PFSK-1 (cell line): Measurements from ENCODE around the gene ZNF687.

Source experiments
- FOXP2 ChIP-seq: optimal IDR thresholded peaks from 2 replicates; pipeline ENCODE3; 2011; ENCODE audit warnings: borderline replicate concordance, control low read depth, inconsistent platforms; ENCODE audit not compliant: insufficient read depth; ENCODE audit errors: extremely low read length, extremely low read depth
- POLR2AphosphoS5 ChIP-seq: IDR thresholded peaks from 2 replicates; pipeline ENCODE4 v1.6.1; 2012; ENCODE audit warnings: low read depth, mild to moderate bottlenecking, control low read depth, low read length, moderate library complexity
- REST ChIP-seq, 2 experiments: IDR thresholded peaks; 2 replicates each; pipeline versions ENCODE4 v1.6.1 to v1.8.0; 2011 to 2012; ENCODE audit warnings: low read depth in 2 of 2, low read length in 2 of 2, control low read depth in 1 of 2, inconsistent platforms in 1 of 2, mild to moderate bottlenecking in 1 of 2, moderate library complexity in 1 of 2; ENCODE audit not compliant: insufficient read depth in 1 of 2
- SIN3A ChIP-seq: IDR thresholded peaks from 2 replicates; pipeline ENCODE4 v1.6.1; 2012; ENCODE audit warnings: mild to moderate bottlenecking, low read length, moderate library complexity, borderline replicate concordance; ENCODE audit not compliant: insufficient read depth
- TAF1 ChIP-seq: IDR thresholded peaks from 2 replicates; pipeline ENCODE4 v1.6.1; 2012; ENCODE audit warnings: low read length, control low read depth, borderline replicate concordance; ENCODE audit not compliant: insufficient read depth

DNA sequence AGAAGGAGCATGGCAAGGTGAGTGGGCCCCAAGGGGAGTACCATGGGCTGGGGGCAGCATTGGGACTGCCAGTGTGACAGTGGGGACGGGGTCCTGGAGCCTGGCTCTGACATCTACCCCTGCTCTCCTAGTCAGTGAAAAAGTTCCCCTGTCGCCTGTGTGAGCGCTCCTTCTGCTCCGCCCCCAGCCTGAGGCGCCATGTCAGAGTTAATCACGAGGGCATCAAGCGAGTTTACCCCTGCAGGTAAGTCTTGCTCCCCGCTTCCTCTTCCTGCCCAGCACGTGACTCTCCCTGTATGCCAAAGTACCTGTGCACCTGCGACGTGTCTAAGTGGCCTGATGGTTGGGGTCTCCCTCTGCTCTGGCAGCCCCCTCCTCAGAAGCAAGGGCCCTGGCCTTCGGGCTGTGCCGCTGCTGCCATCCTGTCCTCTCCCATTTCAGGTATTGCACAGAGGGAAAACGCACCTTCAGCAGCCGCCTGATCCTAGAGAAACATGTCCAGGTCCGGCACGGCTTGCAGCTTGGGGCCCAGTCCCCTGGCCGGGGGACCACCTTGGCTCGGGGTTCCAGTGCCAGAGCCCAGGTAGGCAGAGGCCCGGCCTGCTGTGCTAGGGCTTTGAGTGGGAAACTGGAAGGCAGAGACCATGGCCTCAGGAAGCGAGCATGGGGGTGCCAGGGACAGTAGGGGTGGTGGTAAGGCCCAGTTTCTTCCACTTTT, 8.1 kb downstream of the ZNF687 start:
- TF ChIP-seq TAF1 (no peak), SIN3A (no peak), POLR2AphosphoS5 (no peak; the same call in 1 of the 2 replicates), FOXP2 (no peak), REST (IDR thresholded peaks at IDR 0.05; ENCODE audit: insufficient read depth in 1 of 2, low read depth in 2 of 2, low read length in 2 of 2) (no peak)
